AG04450 (cell line): ENCODE results near the gene LRP1. TPM values are rescaled to one million over a fixed set of nuclear protein-coding genes. Genes with fewer than 3 reads are reported as not detected.
A peak's percentile ranks its signal among the peaks of the same experiment; 100 is the strongest.

Source experiments
- CTCF ChIA-PET: fragments of 300-600, 350-600 bp; formaldehyde crosslinking; extraction: SDS; loops from one replicate; lab custom pipeline; 2022; ENCODE audit warnings: antibody characterized with exemption, inconsistent platforms; lab: Charles Lee
- POLR2A ChIA-PET: fragments of 350-600 bp; formaldehyde crosslinking; extraction: SDS; loops from one replicate; lab custom pipeline; 2021; ENCODE audit warnings: antibody characterized with exemption, inconsistent platforms; lab: Yijun Ruan, JAX
- DNase-seq: peaks from one replicate; pipeline ENCODE4 v3.0.0-alpha.2; 2011; ENCODE audit warnings: low read depth, low spot score
- H3K27ac ChIP-seq: one replicate; pipeline ENCODE4 v1.5.1; 2012; ENCODE audit warnings: low read depth, low read length, control low read depth
- H3K27me3 ChIP-seq: one replicate; pipeline ENCODE4 v1.6.0; 2012; ENCODE audit warnings: low read length; ENCODE audit not compliant: control insufficient read depth, insufficient read depth
- H3K4me3 ChIP-seq: 2 replicates; pipeline ENCODE4 v1.5.1; 2011; ENCODE audit warnings: mild to moderate bottlenecking, low read depth, low read length, control low read depth
- H3K9me3 ChIP-seq: 2 replicates; pipeline ENCODE4 v1.5.1; 2012; ENCODE audit warnings: low read length; ENCODE audit not compliant: control insufficient read depth, insufficient read depth
- polyA plus RNA-seq: library from polyadenylated mRNA; depleted of rRNA; stranded (reverse); fragments of >200 nt; gene quantifications from 2 replicates; pipeline ENCODE4 v1.2.3, GENCODE V29; 2011
- TF ChIP-seq, protein P1 (sequence below): IDR thresholded peaks from 2 replicates; pipeline ENCODE4 v1.5.1; 2011; ENCODE audit warnings: low read depth, low read length, control low read depth, inconsistent platforms

Gene LRP1
- polyA plus RNA-seq, 1 experiment, result 49.9 TPM

DNA sequence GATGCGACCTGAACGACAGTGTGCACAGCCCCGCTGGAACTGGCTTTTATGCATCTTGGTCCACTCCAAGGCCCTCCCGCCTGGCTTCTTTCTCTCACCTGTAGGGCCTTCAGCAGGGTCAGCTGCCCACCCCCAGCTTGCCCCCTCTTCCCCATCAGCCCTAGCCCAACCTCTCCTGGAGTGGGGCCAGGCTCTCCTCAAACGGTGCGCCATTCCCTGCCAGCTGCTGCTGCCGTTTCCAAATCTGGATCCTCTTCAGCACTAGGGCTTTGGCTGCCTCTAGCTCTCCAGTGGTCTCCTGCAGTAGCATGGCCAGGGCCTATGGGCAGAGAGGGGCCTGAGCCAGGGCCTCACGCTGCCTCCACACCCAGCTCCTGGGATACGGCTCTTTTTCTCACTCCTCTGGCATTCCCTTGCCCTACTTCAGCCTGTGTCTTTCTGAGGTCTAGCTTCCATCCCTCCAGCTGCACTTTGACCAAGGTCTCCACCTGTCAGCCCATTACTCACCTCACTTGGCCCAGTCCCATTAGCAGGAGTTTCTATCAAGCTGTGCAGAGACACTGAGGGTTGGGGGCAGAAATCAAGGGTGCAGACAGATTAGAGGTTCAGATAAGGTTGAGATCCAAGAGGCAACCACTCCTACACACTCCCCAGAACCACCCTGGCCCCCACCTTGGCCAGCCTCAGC is 22.1 kb upstream of the LRP1 start:
- TF ChIP-seq, protein P1, sequence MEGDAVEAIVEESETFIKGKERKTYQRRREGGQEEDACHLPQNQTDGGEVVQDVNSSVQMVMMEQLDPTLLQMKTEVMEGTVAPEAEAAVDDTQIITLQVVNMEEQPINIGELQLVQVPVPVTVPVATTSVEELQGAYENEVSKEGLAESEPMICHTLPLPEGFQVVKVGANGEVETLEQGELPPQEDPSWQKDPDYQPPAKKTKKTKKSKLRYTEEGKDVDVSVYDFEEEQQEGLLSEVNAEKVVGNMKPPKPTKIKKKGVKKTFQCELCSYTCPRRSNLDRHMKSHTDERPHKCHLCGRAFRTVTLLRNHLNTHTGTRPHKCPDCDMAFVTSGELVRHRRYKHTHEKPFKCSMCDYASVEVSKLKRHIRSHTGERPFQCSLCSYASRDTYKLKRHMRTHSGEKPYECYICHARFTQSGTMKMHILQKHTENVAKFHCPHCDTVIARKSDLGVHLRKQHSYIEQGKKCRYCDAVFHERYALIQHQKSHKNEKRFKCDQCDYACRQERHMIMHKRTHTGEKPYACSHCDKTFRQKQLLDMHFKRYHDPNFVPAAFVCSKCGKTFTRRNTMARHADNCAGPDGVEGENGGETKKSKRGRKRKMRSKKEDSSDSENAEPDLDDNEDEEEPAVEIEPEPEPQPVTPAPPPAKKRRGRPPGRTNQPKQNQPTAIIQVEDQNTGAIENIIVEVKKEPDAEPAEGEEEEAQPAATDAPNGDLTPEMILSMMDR, result no peak
- ChIA-PET CTCF (interaction anchor here (0.9 to 1.4 kb wide), 3 partner anchors 12 to 13 kb away, joined by 3 to 5 read pairs (median 4); no protein-coding TSS in a partner anchor), POLR2A (interaction anchor here (10.8 kb wide), 1 partner anchor 14 kb away, joined by 258 read pairs; the partner anchor contains the start of gene NAB2)
- Histone ChIP-seq H3K27ac (no peak overlapping the region), H3K9me3 (no peaks in the 10 kb centered on the region), H3K27me3 (no peaks in the 10 kb centered on the region), H3K4me3 (no peak overlapping the region)
- no peak for DNase-seq

- TF ChIP-seq, protein P1, result no peak
- no peaks in the 10 kb centered on the region for H3K27me3 ChIP-seq
- no peak for DNase-seq
- no peak overlapping the region for H3K27ac ChIP-seq
- ChIA-PET POLR2A (interaction anchor here (0.6 to 10.8 kb wide), 2 partner anchors 15 to 498 kb away, joined by 3 to 258 read pairs; partner anchors contain the start of gene NAB2), CTCF (interaction anchor here (1.0 to 2.5 kb wide), 4 partner anchors 14 to 38 kb away, joined by 3 to 12 read pairs (median 4); no protein-coding TSS in a partner anchor)
- H3K4me3 ChIP-seq, result no peak overlapping the region
- H3K9me3 ChIP-seq, result no peaks in the 10 kb centered on the region
Measured at GRCh38 chr12:57107456-57108155, 20.7 kb upstream of the LRP1 start.

- POLR2A ChIA-PET, result interaction anchor here (1.0 to 10.8 kb wide), 2 partner anchors 17 to 40 kb away, joined by 4 to 258 read pairs; partner anchors contain the start of gene NAB2
- peak overlapping the region; percentile 87 for H3K4me3 ChIP-seq
- H3K27ac ChIP-seq, result peak overlapping the region; percentile 57
- TF ChIP-seq, protein P1, result no peak
- CTCF ChIA-PET, result interaction anchor here (0.6 to 3.5 kb wide), 4 partner anchors 15 to 74 kb away, joined by 3 to 31 read pairs (median 16); no protein-coding TSS in a partner anchor
- no peak for DNase-seq
- H3K27me3 ChIP-seq, result no peaks in the 10 kb centered on the region
- no peaks in the 10 kb centered on the region for H3K9me3 ChIP-seq
Measured at GRCh38 chr12:57109207-57110103, 18.8 kb upstream of the LRP1 start.

DNA sequence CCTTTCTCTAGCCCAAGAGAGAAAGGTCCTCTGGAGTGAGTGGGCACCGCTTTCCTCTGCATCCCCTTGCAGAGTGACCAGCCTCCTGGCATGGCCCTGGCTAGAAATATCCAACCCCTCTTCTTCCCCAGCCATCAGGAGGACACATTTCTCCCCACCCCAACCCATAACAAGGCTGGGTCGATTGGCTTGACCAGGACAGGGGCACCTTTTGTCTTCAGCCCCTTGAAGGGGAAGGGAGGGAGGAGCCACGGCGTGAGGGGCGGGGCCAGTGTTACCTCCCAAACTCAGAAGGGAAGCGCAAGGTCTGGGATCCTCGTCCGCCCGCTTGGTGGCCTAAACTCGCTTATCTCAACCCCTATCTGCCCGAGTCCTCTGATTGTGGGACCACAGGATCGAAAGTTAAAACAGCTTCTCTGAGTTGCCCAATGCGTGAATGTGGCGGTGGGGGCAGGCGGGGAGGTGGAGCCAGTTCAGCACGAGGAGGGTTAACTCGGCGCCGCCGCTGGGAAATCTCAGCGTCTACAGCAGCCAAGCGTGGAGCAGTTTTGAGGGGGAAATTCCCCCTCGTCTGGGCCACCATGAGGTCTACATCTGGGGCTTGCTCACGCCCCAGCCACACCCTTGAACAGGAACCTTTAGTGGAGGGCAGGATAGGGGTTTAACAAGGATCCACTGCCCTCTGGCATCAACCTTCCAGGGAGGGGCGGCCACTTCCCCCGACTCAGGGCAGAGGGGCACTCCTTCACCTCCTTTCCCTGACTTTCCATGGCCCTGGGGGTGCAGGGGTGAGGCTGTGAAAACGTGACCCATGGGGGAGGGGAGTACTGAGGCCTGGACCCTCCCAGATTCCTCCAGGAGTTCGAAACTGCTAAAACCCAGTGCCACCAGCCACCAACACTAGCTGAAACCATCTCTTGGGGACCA is 17.9 kb upstream of the LRP1 start:
- ChIA-PET CTCF (interaction anchor here (0.5 to 3.5 kb wide), 13 partner anchors 9 to 106 kb away, joined by 3 to 47 read pairs (median 7); partner anchors contain the start of gene TAC3), POLR2A (interaction anchor here (1.0 to 10.8 kb wide), 5 partner anchors 14 to 103 kb away, joined by 3 to 258 read pairs (median 4); partner anchors contain the start of genes NAB2 and NEMP1)
- Histone ChIP-seq H3K9me3 (no peaks in the 10 kb centered on the region), H3K27me3 (no peaks in the 10 kb centered on the region), H3K4me3 (peak overlapping the region; percentile 87), H3K27ac (peak overlapping the region; percentile 99)
- DNase-seq, result no peak
- TF ChIP-seq, protein P1, result no peak; the same call in 1 of the 2 replicates
